HG02763 (cell line): ENCODE data around the gene BRICD5.
"Not testable (repeated sequence)": the region's sequence is repeated elsewhere in the genome, so short reads cannot be mapped to it uniquely, and the experiment has no call there.

ENCODE experiments used
- ATAC-seq: cut with Tn5 transposase; IDR thresholded peaks from one replicate; pipeline ENCODE4 v1.9.1; 2021; ENCODE audit warnings: mild to moderate bottlenecking, moderate library complexity; ENCODE audit not compliant: unreplicated experiment

The BRICD5 gene

DNA sequence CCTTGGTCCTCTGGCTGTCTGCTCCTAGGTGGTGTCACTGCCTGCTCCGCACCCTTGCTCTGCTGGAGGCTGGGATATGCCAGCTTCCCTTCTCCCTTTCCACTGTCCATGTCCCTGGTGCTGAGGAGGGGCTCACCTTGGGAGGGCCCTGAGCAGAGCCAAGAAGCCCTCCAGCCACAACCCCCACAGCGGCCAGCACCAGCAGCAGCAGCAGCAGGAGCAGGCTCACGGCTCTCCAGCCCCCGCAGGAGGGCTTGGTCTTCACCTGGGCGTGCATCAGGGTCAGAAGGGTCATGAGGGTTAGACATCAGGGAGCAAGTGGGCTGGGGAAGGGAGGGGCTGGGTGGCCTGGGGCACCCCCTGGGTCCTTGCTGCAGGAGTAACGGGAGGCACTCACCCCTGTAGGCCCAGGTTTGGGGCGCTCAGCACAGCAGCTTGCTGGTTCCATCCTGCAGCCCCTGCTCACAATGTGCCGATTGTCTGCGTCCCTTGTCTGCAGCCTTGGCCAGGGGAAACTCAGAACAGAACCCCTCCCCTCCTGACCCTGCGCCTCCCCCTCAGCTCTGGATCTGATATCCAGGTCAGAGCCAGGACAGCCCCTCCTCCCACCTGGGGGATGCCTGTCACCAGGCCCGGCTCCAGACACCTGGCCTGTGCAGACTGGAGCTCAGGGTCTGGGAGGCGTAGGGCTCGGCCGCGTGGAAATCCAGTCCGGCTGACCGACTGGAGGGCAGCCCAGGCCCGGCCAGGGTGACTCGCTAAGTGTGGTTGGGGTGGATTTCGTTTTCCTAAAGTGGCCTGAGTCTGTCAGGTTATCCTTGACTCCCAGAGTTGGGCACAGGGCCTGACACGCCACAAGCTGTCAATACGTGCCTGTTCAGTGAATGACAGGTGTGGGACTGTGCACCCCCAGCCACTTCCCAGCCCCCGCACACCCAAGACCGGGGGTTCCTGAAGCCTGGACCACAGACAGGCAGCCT is at the start of gene BRICD5:
Gene BRICD5 (minus strand): TSS at position 478 of the 980 bp plus-strand sequence. CDS start 30 bp downstream, at position 448.
- no peak for ATAC-seq

DNA sequence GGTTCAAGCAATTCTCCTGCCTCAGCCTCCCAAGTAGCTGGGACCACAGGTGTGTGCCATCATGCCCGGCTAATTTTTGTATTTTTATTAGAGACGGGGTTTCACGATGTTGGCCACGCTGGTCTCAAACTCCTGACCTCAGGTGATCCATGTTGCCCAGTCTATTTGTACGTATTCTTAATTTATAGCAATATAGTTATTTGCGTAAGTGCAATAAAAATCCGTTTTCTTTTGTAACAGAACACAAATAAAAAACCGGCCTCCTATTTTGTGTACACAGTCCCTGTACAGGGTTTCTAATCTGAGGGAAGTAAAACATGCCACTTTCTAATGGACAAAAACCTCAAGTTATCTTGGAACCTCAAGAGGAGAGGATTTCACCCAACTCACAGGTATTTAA is 49.6 kb upstream of the BRICD5 start:
- ATAC-seq = no peak

DNA sequence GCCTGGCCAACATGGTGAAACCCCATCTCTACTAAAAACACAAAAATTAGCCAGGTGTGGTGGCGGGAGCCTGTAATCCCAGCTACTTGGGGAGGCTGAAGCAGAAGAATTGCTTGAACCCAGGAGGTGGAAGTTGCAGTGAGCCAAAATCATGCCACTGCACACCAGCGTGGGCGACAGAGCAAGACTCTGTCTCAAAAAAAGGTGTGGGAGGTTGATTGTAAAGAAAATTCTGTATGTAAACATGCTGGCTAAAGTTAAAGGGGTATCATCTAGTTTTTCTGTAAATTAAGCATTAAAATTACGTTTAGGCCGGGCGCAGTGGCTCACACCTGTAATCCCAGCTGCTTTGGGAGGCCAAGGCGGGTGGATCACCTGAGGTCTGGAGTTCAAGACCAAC is 47.9 kb upstream of the BRICD5 start:
- ATAC-seq = not testable (repeated sequence)

DNA sequence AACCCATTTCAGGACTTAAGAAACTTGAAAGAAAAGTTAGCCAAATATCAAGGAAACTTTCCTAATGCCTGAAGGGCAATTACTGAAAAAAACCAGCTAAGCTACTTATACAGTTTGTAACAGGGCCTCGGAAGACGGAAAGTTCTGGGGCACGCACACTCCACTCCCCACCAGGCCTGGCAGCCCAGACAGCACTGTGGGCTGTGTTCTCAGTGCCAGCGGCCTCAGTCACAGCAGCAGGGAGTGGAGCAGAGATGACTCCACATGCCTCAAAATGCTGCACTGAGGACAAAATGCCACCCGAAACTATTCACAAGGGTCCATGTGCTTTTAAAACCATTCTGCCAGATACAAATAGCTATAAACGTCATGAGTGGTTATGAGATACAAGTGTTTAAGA is 47.1 kb upstream of the BRICD5 start:
- no peak for ATAC-seq

DNA sequence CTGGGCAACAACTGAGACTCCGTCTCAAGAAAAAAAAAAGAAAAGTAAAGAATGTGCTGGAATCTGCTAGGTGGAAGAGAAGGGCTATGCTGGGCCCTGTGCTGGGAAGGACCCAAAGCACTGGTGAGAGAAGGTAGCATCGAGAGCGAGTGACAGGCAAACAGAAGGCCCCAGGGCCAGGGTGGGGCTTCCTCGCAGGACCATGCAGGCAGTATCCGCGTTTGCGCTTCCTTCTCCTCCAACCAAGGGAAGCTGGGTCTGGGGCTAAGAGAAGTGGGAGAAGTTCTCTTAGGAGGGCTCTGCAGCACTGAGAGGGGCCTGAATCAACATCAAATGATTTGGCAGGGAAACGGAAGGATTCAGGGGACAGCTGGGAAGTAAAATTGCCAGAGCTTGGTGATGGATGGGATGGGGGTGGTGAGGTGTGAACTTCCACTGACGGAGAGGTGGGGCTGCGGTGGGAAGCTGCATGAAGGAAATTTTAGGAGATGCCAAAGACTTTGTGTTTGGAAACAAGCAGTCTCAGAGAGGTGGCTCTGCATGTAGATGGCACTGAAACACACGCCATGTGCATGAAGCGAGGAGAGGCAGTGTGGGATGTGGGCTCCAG is 46.0 kb upstream of the BRICD5 start:
- no peak for ATAC-seq

DNA sequence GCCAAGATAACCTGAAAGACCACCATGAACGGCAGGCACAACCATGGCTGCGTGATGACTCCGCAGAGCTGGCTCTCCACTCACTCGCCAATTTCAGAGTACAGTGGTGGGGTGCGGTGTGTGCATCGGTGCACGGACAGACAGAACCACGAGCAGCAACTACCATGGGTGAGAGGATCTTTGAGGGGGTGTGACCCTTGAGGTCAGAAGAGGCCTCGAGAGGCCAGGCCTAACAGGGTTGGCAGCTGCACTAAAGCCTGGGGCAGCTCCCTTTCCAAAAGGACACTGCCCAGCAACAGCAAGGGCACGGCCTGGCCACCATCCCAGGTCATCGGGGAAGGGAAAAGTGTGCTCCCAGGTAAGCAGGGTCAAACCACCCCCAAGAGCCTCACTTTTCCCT is 42.6 kb upstream of the BRICD5 start:
- no peak for ATAC-seq

DNA sequence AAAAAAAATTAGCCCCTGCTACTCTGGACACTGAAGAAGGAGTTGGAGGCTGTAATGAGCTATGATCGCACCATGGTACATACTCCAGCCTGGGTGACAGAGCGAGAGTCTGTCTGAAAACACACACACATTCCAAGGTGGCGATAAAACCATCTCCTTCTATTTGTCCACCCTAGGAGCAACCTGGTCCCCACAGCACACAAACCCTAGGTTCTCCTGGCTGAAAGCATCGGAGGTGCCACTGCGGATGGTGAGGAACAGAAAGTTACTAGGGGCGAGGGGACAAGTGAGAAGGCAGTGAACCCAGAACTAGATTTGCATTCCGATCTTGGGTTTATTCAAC is 42.1 kb upstream of the BRICD5 start:
- ATAC-seq = no peak

DNA sequence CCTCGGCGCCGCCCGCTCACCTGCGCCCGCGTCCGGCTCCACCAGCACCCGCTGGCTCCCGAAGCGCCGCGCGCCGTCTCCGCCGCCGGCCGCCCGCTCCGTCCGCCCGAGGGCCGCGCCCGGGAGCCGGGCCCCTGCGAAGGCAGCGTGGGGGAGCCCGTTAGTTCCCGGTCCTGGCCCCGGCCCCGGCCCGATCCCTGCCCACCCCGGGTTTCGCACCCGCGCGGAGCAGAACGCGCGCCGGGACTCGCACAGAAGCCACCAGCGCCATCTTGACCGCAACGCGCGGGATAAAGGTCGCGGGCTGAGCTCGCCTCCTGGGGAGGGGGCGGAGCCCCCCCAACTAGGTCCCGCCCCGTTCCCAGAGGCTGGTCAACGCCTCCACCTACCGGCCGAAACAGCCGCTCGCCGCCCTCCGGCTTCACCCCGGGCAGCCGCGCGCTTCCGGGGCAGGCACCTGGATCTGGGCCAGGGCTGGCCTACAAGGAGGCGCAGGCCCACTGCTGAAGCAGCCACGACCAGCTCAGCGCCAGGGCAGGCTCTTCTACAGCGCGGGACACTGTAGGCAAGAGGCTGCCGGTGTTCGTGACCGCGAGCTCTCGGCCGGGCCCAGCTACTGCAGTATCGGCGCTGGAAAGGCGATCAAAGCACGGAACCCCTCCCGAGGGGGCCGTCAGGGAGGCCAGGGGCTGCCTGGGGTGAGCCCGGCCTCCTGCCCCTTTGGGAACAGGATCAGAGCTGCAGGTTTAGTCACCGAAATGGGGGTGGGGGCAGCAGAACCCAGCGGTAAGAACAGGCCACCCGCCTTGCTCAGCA is 40.8 kb upstream of the BRICD5 start, which contains the start of gene ECI1:
Gene ECI1 (minus strand): TSS at position 292 of the 816 bp plus-strand sequence. CDS start 21 bp downstream, at position 271.
- ATAC-seq = peak; percentile 93

DNA sequence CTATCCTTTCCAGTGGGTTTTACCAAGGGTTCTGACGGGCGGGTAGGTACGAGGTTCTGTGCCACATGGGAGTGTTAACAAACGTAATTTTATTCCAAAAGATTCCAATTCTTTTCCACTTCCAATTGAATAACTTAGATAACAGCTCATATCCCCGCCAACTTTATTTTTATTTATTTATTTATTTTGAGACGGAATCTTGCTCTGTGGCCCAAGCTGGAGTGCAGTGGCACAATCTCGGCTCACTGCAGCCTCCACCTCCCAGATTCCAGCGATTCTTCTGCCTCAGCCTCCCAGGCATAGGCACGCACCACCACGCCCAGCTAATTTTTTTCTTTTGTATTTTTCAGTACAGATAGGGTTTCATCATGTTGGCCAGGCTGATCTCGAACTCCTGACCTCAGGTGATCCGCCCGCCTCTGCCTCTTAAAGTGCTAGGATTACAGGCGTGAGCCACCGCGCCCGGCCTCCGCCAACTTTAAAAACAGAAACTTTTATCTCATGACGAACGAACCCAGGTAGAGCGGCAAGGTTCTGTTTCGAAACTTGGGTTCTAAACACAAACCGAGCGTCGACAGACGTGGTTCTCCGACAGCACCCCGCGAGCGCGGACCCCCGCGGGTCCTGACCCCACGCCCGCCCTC is 40.1 kb upstream of the BRICD5 start:
- no peak for ATAC-seq

DNA sequence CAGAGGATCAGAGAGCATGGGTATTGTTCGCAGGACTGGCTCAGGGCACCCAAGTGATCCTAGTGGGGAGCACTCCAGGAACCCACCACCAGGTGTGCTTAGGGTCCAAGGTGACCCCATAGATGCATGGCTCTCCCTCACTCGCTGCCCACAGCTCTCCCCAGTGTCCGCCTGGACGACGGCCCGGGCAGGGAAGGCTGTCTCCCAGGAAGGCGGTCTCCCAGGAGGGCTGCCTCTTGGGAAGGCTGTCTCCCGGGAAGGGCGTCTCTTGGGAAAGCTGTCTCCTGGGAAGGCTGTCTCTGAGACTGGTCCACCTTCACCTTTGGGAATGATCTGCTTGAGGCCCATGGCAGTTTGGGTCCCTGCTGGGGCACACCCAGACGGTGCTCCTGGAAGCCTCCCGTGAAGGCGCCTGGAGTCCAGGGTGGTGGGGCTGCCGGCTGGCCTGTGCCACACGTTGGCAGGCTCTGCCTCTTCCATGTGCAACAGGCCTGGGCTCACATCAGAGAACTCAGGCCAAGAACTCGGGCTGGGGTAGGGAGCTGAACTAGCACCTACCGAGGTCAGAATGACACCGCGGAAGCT is 35.7 kb upstream of the BRICD5 start:
- no peak for ATAC-seq

DNA sequence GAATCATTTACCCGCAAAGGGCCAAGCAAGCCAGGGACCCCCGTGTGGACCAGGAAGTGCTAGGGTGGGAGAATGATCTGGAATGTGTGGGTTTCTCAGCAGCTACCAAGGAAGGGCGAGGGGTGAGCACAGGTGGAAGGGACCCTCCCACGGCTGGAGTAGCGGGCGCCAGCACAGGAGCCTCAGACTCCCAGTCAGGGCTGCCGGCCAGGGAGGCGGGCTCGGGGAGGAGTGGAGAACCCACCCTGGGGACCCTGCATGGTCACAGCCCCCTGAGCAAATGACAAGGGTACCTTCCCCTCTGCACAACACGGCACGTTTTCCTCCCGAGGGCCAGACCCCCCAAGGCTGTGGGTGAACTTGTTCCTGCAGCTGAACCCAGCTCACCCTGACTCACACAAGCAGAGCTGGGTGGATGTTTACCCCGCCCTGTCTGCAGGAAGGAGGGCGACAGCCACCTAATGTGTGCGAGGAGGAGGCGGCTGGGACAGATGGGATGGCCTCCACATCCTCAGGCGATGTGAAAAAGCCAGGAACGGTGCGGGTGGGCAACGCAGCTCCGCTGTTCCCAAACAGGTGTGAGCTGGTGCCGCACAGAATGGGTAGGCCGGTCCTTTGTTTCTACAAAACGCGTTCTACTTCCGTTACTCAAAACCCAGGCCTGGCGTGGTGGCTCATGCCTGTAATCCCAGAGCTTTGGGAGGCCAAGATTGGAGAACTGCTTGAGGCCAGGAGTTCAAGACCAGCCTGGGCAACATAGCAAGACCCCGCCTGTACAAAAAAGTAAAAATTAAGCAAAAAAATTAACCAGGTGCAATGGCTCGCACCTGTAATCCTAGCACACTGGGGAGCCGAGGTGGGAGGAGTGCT is 34.5 kb upstream of the BRICD5 start:
- no peak for ATAC-seq

DNA sequence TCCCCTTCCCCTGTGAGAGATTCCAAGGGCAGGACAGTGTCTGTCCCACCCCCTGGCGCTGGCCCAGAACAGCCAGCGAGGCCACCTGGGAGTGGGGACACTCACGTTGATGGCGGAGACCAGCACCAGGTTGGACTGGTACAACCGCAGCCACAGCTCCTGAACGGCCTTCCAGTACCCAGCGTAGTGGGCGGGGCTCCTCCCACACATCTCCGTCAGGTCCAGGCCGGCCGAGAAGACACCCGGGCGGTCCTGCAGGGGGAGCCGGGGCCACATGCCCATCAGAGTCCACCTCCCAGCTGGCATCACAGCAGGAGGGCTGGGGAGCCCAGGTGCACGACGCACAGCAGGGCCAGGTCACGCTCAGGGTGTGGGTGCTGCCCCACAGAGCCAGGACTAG is 33.6 kb upstream of the BRICD5 start:
- ATAC-seq = no peak

DNA sequence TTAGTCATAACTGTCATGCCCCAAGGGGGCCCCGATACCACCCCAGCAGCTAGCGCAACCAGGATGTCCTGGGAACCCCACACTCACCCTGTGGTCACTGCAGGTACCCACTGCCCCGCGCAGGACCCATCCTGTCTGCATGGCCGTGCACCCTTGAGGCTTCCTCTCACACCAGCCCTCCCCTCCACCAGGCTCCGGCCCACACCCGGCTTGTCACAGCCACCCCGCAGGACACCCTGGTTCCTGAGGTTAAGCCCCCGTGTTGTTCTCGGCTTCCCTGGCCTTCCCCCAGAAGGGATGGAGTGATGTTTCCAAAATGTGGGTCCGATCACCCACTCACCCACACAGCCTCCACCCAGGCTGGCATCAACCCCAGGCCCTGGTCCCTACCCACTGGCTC is 33.1 kb upstream of the BRICD5 start:
- no peak for ATAC-seq

DNA sequence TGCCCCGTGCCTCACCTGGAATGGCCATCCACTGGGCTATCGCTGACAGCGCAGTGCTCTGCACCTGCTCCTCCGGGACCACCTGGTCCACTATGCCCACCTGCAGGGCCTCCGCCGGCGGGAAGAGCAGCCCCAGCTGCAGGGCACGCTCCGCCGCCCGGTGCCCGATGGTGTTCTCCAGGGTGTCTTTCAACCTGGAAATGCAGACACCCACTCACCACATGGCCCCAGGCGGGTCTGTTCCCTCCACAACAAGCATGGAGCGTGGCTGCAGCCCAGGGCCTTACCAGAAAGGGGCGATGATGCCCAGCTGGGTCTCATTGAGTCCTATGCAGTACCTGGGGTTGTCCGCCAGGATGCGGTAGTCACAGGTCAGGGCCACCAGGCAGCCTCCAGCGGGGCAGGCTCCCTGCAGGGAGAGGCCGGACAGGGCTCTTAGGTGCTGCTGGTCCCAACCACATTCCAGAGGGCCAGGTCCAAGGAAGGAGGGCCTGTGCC is 32.4 kb upstream of the BRICD5 start:
- ATAC-seq = no peak

DNA sequence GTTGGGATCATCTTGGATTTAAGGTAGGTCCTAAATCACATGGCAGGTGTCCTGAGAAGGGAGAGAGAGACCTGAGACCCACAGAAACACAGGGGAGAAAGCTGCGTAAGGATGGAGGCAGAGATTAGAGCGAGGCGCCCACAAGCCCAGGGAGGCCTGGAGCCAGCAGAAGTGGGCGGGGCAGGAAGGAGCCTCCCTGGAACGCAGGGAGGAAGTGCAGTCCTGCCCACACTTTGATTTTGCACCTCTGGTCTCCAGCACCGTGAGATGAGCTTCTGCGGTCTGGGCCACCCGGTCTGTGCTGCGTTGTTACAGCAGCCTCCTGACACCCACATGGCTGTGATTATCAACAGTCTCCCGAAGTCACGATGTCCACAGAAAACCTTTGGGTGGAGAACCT is 31.9 kb upstream of the BRICD5 start:
- ATAC-seq = no peak

DNA sequence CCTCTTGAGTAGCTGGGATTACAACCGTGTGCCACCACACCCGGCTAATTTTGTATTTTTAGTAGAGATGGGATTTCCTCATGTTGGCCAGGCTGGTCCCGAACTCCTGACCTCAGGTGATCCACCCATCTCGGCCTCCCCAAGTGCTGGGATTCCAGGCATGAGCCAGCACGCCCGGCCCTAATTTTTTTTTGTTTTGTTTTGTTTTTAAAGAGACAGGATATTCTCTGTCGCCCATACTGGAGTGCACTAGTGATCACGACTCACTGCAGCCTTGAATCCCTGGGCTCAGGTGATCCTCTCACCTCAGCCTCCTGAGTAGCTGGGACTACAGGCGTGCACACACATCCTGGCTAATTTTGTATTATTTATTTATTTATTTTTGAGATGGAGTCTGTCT is 29.7 kb upstream of the BRICD5 start:
- not testable (repeated sequence) for ATAC-seq

DNA sequence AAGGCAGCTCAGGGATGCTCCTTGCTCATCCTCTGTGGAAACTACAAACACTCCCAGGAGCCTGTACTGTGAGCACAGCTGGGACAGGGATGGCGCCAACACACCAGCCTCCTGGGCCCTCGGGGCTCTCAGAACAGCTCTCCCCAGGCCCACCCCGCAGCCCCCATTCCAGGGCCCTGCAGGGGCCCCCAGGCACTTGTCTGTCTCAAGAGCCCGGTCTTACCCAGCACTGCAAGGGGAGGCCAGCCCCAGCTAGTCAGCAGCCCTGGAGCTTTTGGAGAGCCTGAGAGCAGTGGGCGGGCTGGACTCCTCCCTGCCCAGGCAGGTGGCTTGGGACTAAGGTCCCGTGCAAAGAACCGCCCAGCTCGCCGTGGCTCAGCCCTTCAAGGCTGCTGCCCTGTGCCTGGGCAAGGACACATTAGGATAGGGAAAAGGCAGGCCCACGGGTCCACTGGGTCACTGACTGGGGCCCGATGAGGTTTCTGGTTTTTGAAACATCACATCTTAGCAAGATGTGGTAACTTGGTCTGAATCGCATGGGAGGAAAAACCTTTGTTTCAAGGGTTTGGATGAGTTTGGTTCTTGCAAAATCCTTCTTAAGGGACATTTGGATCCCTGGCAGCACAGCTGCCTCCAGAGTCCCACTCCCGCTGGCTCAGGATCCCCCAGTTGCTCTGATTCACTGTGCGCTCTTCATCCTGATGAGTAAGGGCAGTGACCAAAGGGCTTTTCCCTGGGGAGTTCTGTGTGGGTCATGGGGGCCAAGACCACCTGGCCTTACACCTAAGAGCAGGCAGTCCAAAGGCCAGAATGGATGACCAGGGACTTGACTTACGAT is 28.4 kb upstream of the BRICD5 start:
- no peak for ATAC-seq

DNA sequence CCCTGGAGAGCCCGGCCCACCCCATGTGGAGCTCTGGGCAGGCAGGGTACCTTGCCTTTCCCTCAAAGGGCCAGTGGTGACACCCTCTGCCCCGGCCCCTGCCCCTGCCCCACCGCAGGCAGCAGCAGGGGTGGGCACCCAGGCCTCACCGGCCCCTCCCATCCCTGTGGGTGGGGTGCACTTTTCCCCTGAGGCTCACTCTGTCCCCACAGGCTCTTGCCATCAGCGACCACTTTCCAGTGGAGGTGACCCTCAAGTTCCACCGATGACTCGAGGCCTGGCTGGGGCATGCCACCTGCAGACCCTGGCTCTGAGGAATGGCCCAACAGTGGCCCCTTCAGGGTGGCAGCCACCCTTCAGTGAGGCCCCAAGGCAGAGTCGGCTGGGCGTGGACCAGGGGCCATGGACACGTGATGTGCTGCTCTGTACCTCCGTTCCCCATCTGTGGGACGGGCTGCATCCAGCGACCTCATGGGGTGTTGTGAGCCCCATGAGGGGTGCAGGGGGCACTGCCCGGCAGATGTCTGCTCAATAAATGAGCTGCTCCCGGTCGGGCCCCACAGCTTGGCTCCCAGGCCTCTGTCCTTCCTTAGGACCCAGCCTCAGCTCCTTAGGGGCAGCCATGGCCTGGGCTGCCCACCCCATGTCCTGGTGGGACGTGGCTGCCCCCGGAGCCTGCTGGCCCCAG is 27.6 kb upstream of the BRICD5 start:
- no peak for ATAC-seq
